GM12865 (cell line): Measurements from ENCODE around the gene CLIP4.
A peak's percentile ranks its signal among the peaks of the same experiment; 100 is the strongest.

ENCODE experiments used
- DNase-seq: peaks from one replicate; pipeline ENCODE4 v3.0.0; 2010; ENCODE audit warnings: low read depth
- H3K4me3 ChIP-seq: 2 replicates; pipeline ENCODE4 v1.5.1; 2011; ENCODE audit warnings: mild to moderate bottlenecking, low read depth, low read length, control low read depth
- CTCF ChIP-seq: IDR thresholded peaks from 2 replicates; pipeline ENCODE4 v1.5.1; 2011; ENCODE audit warnings: low read length, control low read depth, low read depth, inconsistent platforms; ENCODE audit not compliant: insufficient read depth; ENCODE audit errors: missing control alignments

Gene CLIP4

DNA sequence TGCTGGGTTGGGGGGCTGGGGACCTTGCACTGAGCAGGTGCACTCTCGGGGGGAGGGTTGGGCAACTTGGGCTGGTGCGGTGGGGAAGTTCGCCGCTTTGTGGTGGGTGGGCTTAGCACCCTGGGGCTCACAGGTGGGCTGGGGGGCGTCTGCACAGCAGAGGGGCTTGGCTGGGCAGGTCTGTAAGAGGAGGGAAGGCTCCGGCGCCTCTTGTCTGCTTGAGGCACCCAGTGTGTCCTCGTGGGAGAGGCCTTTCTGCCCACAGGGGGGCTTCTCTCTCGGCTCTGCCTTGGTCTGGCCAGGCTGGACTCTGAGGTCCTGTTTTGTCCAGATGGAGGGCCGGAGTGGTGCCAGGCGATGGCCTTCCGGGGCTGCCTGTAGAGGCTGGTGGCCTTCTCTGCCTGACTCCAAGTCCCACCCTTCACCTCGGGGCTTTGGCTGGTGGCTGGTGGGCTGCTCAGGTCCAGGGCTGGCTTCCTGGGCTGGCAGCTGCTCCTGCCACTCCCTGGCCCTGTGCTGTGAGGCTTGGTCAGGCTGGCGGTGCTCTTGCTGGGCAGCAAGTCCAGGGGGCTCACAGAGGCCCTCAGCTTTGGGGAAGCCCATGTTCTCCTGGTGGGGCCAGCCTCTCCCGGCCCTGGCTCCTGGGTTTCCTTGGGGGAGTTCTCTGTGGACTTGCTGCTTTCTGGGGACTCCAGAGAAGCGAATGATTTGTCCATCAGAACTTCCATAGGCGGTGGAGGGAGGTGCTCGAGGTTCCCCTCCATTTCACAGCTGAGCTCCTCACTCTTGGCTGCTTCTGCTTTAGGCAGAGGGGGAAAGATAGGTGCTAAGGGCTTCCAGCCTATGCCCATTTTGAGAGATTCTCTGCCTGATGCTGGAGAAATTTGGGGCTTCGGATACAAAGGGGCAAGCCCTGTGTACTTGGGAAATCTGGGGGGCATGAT lies 43.9 kb upstream of the CLIP4 start:
- no peak for TF ChIP-seq CTCF
- no peak overlapping the region for H3K4me3 ChIP-seq
- no peak for DNase-seq

- TF ChIP-seq CTCF = no peak
- no peak for DNase-seq
- H3K4me3 ChIP-seq = no peak overlapping the region
These were observed 43.0 kb upstream of the CLIP4 start for GRCh38 chr2:29072251-29072650.

- TF ChIP-seq CTCF = no peak
- H3K4me3 ChIP-seq = no peak overlapping the region
- DNase-seq = no peak
These were observed 42.1 kb upstream of the CLIP4 start for GRCh38 chr2:29072971-29073725.

DNA sequence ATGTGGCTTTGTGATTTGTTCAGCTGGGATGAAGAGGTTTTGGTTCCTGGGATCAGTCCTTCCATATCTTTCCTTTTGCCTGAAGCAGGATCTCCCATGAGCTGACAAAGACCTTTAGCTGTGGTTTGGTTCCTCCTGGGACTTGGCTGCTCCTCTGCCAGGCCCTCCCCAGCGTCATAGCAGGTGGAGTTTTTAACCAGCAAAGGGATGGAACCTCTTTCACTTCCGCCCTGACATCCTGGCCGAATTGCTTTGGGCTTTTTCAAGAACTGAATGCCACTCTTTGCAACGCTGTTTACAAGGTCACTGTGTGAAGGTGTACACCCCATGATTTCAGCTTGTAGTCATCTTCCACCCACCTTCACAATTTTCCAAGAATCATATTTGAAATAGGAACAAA lies 41.3 kb upstream of the CLIP4 start:
- H3K4me3 ChIP-seq = no peak overlapping the region
- no peak for TF ChIP-seq CTCF
- peak; percentile 59 for DNase-seq

DNA sequence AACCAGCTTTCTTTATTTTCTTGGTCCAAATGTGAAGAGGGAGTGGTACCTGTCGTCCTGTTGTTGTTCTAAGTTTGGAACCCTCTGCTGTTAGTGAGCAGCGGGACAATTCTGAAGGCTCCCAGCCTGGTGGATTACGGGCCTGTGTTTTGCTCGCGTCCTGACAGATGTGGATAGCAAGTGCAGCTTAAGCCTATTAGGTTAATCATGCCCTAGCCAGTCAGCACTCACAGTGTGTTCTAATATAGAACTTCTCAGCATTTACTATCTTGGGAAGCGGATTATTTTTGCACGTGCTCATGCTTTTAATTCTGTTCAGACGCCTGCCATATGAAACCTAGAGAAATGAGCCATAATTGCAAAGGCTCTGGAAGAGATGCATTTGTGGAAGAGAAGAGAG lies 40.8 kb upstream of the CLIP4 start, which contains the start of gene PCARE:
Gene PCARE (minus strand): TSS at position 113 of the 400 bp plus-strand sequence. CDS start 262 bp downstream, outside the sequence.
- H3K4me3 ChIP-seq = no peak within 1 kb of the TSS
- TF ChIP-seq CTCF = no peak
- DNase-seq = no peak

DNA sequence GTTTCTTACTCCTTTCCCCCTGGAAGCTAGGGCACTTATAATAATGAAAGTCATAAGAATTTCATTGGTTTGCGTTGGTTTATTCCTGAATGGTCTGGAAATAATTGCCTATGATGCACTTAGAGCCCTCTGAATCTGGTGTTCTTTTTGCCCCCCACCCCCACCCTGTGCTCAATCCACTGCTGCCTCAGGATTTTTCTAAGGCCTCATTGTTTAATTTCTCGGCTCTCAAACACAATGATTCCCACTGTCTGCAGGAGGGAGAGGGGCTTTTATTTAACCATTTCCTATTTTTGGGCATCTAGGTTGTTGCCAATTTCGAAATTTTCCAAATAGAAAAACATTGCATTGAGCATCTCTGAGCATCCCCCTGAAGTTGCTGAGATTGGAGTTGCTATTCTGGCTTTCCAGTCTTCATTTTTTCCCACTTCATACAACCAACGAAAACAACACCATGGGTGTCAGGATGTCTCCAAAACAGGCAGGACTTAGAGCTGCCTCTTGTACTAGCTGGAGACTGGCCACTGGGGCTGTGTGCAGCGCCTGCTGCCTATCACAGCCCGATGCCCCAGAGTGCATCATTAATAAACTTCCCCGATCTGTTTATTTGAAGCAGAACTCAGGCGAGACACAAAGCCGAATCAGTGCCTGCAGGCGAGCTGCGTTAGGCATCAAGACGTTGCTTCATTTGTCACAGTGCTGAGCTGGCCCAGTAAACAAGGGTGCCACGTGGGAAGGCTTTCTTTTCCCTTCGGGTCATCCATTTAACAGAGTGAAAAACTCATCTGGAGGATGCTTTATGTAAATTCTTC lies 39.1 kb upstream of the CLIP4 start:
- no peak overlapping the region for H3K4me3 ChIP-seq
- TF ChIP-seq CTCF = no peak
- DNase-seq = peak; percentile 14
